SK-N-SH treated with all-trans-retinoic acid at 6 μM for 48 hours (cell line): Measurements from ENCODE around the gene DOCK1.

Experiments used
- ARNTL ChIP-seq: fragments of 450-650 bp; formaldehyde crosslinking; IDR thresholded peaks from 2 replicates; pipeline ENCODE4 v1.5.0; 2020; ENCODE audit warnings: low read depth, mild to moderate bottlenecking, moderate library complexity, borderline replicate concordance
- BACH2 ChIP-seq: fragments of 250-450 bp; sonication (Bioruptor Pico); IDR thresholded peaks from 2 replicates; pipeline ENCODE4 v1.9.0; 2021; ENCODE audit warnings: mild to moderate bottlenecking, borderline replicate concordance
- CREB5 ChIP-seq: fragments of 250-450 bp; sonication (Bioruptor Pico); IDR thresholded peaks from 2 replicates; pipeline ENCODE4 v1.5.1; 2020; ENCODE audit warnings: low read depth, mild to moderate bottlenecking, moderate library complexity
- OSR1 ChIP-seq: fragments of 250-450 bp; sonication (Bioruptor Pico); IDR thresholded peaks from 2 replicates; pipeline ENCODE4 v1.8.0; 2022; ENCODE audit warnings: moderate library complexity, mild to moderate bottlenecking, inconsistent platforms
- TOX ChIP-seq: fragments of 250-450 bp; sonication (Bioruptor Pico); IDR thresholded peaks from 2 replicates; pipeline ENCODE4 v1.8.0; 2021; ENCODE audit warnings: mild to moderate bottlenecking, moderate library complexity, borderline replicate concordance
- ZC3H10 ChIP-seq: fragments of 250-450 bp; sonication (Bioruptor Pico); IDR thresholded peaks from 2 replicates; pipeline ENCODE4 v1.5.1; 2021; ENCODE audit warnings: mild to moderate bottlenecking, moderate library complexity
- ZFP3 ChIP-seq: fragments of 250-450 bp; sonication (Bioruptor Pico); IDR thresholded peaks from 2 replicates; pipeline ENCODE4 v1.5.0; 2020; ENCODE audit warnings: mild to moderate bottlenecking, moderate library complexity
- ZFP30 ChIP-seq: fragments of 450-650 bp; formaldehyde crosslinking; IDR thresholded peaks from 2 replicates; pipeline ENCODE4 v1.5.0; 2022; ENCODE audit warnings: mild to moderate bottlenecking, moderate library complexity
- ZNF8 ChIP-seq: fragments of 450-650 bp; formaldehyde crosslinking; IDR thresholded peaks from 2 replicates; pipeline ENCODE4 v1.5.0; 2020; ENCODE audit warnings: mild to moderate bottlenecking, moderate library complexity
- TF ChIP-seq, protein P1 (sequence below): fragments of 250-450 bp; sonication (Bioruptor Pico); IDR thresholded peaks from 2 replicates; pipeline ENCODE4 v1.8.0; 2020; ENCODE audit warnings: mild to moderate bottlenecking, moderate library complexity, borderline replicate concordance
- TF ChIP-seq, protein P2 (sequence below): fragments of 250-450 bp; sonication (Bioruptor Pico); IDR thresholded peaks from 2 replicates; pipeline ENCODE4 v1.5.0; 2020; ENCODE audit warnings: mild to moderate bottlenecking, moderate library complexity

- TF ChIP-seq BACH2 (CRISPR knock-in tag) (no peak), ZC3H10 (CRISPR knock-in tag) (no peak), ZFP30 (no peak), ZFP3 (CRISPR knock-in tag) (no peak), OSR1 (CRISPR knock-in tag) (no peak), TOX (CRISPR knock-in tag) (no peak), ARNTL (no peak), ZNF8 (CRISPR knock-in tag) (no peak), CREB5 (no peak)
- TF ChIP-seq, protein P1, sequence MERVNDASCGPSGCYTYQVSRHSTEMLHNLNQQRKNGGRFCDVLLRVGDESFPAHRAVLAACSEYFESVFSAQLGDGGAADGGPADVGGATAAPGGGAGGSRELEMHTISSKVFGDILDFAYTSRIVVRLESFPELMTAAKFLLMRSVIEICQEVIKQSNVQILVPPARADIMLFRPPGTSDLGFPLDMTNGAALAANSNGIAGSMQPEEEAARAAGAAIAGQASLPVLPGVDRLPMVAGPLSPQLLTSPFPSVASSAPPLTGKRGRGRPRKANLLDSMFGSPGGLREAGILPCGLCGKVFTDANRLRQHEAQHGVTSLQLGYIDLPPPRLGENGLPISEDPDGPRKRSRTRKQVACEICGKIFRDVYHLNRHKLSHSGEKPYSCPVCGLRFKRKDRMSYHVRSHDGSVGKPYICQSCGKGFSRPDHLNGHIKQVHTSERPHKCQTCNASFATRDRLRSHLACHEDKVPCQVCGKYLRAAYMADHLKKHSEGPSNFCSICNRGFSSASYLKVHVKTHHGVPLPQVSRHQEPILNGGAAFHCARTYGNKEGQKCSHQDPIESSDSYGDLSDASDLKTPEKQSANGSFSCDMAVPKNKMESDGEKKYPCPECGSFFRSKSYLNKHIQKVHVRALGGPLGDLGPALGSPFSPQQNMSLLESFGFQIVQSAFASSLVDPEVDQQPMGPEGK (CRISPR knock-in tag): no peak
- TF ChIP-seq, protein P2, sequence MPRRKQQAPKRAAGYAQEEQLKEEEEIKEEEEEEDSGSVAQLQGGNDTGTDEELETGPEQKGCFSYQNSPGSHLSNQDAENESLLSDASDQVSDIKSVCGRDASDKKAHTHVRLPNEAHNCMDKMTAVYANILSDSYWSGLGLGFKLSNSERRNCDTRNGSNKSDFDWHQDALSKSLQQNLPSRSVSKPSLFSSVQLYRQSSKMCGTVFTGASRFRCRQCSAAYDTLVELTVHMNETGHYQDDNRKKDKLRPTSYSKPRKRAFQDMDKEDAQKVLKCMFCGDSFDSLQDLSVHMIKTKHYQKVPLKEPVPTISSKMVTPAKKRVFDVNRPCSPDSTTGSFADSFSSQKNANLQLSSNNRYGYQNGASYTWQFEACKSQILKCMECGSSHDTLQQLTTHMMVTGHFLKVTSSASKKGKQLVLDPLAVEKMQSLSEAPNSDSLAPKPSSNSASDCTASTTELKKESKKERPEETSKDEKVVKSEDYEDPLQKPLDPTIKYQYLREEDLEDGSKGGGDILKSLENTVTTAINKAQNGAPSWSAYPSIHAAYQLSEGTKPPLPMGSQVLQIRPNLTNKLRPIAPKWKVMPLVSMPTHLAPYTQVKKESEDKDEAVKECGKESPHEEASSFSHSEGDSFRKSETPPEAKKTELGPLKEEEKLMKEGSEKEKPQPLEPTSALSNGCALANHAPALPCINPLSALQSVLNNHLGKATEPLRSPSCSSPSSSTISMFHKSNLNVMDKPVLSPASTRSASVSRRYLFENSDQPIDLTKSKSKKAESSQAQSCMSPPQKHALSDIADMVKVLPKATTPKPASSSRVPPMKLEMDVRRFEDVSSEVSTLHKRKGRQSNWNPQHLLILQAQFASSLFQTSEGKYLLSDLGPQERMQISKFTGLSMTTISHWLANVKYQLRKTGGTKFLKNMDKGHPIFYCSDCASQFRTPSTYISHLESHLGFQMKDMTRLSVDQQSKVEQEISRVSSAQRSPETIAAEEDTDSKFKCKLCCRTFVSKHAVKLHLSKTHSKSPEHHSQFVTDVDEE: no peak
These were observed 183.7 kb downstream of the DOCK1 start for GRCh38 chr10:127088908-127089307.
